Brain microvascular endothelial cell (primary cell): ENCODE measurements around the gene CTDSPL2.
"Not testable (repeated sequence)": the region's sequence is repeated elsewhere in the genome, so short reads cannot be mapped to it uniquely, and the experiment has no call there.

ENCODE experiments used
- DNase-seq: peaks from one replicate; pipeline ENCODE4 v3.0.0-alpha.2; 2020
- H3K27ac ChIP-seq: fragments of 250-450 bp; sonication (Bioruptor Pico); 2 replicates; pipeline ENCODE4 v1.5.1; 2020; ENCODE audit warnings: mild to moderate bottlenecking, moderate library complexity
- H3K27me3 ChIP-seq: fragments of 250-450 bp; sonication (Bioruptor Pico); replicated peaks from 2 replicates; pipeline ENCODE4 v1.5.1; 2020; ENCODE audit warnings: mild to moderate bottlenecking
- H3K36me3 ChIP-seq: fragments of 250-450 bp; sonication (Bioruptor Pico); replicated peaks from 2 replicates; pipeline ENCODE4 v1.5.1; 2020; ENCODE audit warnings: mild to moderate bottlenecking
- H3K4me3 ChIP-seq: 2 replicates; pipeline ENCODE4 v1.5.1; 2011; ENCODE audit warnings: low read depth, mild to moderate bottlenecking, control low read depth, low read length, moderate library complexity
- in situ Hi-C: cut with HindIII; loops from 2 replicates; pipeline ENCODE4 v1.10.0; 2017; ENCODE audit warnings: low sequenced_read_pairs, low pct_ligation_motif_present
- TF ChIP-seq, protein P1 (sequence below): IDR thresholded peaks from 2 replicates; pipeline ENCODE4 v1.5.1; 2011; ENCODE audit warnings: low read depth, mild to moderate bottlenecking, moderate library complexity, low read length, control low read depth, inconsistent platforms; ENCODE audit errors: missing control alignments

The CTDSPL2 gene

DNA sequence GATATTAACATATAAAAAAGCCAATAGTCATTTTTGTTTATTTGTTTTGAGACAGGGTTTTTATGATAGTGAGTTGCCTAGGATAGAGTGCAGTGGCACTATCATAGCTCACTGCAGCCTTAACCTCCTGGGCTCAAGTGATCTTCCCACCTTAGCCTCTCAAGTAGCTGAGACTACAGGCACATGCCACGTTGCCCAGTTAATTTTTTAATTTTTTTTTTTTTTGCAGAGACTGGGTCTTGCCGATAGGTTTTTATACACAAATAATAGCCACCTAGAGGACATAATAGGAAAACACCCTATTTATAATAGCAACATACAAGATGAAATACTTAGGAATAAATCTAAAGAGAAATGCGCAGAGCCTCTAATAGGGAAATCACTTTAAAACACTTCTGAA lies 122.8 kb downstream of the CTDSPL2 start:
- DNase-seq, result peak; percentile 16
- Histone ChIP-seq H3K27ac (peak overlapping the region; percentile 25), H3K4me3 (no peak overlapping the region), H3K36me3 (peaks cover 27% of the 10 kb centered on the region), H3K27me3 (no peaks in the 10 kb centered on the region)
- TF ChIP-seq, protein P1, sequence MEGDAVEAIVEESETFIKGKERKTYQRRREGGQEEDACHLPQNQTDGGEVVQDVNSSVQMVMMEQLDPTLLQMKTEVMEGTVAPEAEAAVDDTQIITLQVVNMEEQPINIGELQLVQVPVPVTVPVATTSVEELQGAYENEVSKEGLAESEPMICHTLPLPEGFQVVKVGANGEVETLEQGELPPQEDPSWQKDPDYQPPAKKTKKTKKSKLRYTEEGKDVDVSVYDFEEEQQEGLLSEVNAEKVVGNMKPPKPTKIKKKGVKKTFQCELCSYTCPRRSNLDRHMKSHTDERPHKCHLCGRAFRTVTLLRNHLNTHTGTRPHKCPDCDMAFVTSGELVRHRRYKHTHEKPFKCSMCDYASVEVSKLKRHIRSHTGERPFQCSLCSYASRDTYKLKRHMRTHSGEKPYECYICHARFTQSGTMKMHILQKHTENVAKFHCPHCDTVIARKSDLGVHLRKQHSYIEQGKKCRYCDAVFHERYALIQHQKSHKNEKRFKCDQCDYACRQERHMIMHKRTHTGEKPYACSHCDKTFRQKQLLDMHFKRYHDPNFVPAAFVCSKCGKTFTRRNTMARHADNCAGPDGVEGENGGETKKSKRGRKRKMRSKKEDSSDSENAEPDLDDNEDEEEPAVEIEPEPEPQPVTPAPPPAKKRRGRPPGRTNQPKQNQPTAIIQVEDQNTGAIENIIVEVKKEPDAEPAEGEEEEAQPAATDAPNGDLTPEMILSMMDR, result peak; percentile 30
- in situ Hi-C loops, result no loop called here

DNA sequence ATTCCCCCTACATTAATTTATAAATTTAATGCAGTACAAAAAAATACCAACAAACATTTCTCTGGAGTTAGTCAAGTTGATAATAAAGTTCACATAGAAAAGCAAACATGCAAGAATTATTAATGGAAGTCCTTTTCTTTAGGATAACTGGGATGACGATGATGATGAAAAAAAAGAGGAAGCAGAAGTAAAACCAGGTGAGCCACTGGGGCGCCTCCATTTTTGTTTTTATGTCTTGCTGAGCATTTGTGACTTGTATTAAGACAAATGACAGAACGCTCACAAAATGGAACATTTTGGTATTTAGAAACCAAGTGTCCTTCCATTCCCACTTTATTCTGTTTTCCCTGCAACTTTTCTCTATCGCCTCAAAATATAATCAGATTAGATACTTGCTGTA lies 123.3 kb downstream of the CTDSPL2 start:
- no peak overlapping the region for H3K4me3 ChIP-seq
- H3K36me3 ChIP-seq, result peaks cover 28% of the 10 kb centered on the region
- TF ChIP-seq, protein P1, result no peak
- no peaks in the 10 kb centered on the region for H3K27me3 ChIP-seq
- no peak overlapping the region for H3K27ac ChIP-seq
- in situ Hi-C loops, result no loop called here
- no peak for DNase-seq

DNA sequence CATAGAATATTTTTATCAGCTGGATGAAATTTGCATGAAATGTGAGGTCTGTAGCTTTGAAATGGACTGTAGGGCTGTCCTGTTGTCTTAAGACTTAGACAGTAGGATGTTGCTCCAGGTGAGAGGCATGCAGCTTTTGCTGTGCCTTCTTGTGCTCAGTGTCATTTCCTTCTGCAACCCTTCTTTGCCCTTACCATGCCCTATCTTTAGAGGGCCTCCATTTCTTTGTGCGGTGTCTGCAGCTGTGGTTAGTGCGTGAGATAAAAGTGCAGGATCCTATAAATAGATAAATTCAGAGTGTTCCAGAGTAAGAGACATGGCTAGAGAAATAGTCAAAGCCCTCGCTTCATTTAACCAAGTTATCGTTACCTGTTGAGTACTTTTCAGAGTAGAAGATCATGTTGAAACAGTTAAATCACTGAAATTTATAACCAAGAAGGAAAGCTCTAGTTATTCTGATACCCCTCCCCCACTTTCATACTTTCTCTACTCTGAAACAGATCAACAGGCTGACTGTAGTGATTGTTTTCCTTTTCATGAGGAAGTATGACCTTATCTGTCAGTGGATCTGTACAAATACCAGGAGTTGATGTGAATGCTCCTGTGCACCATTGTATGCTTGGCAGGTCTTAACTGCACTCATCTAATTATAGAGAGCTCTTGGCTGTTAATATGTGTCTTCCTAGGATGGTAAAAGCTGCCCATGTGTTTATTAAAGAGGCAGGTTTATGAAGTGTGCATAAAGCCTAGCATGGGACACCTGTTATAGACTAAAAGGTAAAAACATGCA lies 127.7 kb downstream of the CTDSPL2 start:
- in situ Hi-C loops, result no loop called here
- Histone ChIP-seq H3K27me3 (no peaks in the 10 kb centered on the region), H3K27ac (no peak overlapping the region), H3K4me3 (no peak overlapping the region), H3K36me3 (peaks cover 55% of the 10 kb centered on the region)
- DNase-seq, result no peak
- TF ChIP-seq, protein P1, result no peak

DNA sequence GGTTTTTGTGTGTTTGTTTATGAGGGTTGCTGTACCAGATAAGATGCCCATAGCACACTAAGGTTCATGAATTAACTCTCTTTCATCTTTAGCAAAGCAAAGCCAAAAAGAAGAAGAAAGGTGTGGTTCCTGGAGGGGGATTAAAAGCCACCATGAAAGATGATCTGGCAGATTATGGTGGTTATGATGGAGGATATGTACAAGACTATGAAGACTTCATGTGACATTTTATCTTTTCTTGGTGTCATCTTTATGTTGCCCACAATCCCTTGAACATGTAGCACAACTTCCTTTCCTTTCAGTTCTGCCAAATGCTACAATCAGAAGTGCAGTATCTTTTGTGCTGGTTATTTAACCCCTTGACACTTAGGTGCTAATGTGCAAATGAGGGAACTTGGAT lies 133.5 kb downstream of the CTDSPL2 start:
- H3K27me3 ChIP-seq, in situ Hi-C loops, H3K4me3 ChIP-seq, H3K27ac ChIP-seq, DNase-seq: not testable (repeated sequence)
- H3K36me3 ChIP-seq, result peaks cover 82% of the 10 kb centered on the region

DNA sequence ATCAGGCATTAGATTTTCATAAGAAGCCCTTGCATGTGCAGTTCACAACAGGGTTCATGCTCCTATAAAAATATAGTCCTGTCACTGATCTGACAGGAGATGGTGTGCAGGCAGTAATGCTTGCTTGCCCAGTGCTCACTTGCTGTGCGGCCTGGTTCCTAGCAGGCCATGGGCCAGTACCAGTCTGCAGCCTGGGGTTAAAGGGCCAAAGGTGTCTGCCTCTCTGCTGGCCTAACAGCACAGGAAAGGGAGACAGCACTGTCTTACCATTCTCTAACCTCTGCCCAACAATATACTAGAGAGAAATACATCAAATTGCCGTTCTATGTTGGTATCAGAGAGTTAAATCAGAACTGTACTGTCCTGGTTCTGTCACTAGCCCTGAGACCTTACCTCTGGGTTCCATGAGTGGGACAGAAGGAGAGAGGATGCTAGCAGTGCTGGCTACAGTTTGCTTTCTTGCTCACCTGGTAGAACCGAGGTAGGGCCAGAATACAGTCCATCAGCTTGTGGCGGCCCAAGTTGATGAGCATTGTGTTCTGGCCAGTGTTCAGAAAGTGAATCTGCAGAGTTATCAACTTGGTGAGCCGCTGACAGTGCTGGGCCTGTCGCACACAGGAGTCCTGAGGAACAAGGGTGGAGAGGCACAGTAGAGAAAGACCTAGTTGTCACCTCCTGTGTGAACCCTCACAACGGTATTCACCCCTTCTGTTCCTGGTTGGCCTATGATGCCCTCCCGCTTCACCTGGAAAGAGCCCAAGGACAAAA lies 138.1 kb downstream of the CTDSPL2 start:
- no peak overlapping the region for H3K27ac ChIP-seq
- no peak for DNase-seq
- H3K4me3 ChIP-seq, result no peak overlapping the region
- H3K36me3 ChIP-seq, result peaks cover 62% of the 10 kb centered on the region
- TF ChIP-seq, protein P1, result no peak
- in situ Hi-C loops, result no loop called here
- no peaks in the 10 kb centered on the region for H3K27me3 ChIP-seq

DNA sequence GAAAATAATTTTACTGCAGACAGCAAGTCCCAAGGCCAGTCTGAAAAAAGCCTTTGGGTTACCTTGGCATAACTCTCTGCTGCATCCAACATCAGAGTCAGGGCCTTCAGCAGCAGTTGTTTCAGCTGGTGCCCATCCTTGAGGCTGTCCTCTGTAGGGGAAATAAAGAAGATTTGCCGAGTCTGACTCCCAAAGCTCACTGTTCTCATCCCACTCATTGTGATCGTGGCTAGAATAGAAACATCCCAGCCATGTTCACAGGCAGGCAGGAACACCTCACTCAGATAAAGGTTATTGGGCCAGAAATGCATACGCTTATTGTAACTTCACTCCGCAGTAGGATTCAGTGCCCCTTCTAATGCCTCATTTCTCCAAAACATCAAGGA lies 138.7 kb downstream of the CTDSPL2 start:
- Histone ChIP-seq H3K27me3 (no peaks in the 10 kb centered on the region), H3K36me3 (peaks cover 58% of the 10 kb centered on the region), H3K27ac (no peak overlapping the region), H3K4me3 (no peak overlapping the region)
- TF ChIP-seq, protein P1, result no peak
- DNase-seq, result no peak
- in situ Hi-C loops, result no loop called here
